GM12865 (cell line): Measurements from ENCODE around the gene NRIP3.
"Not testable (repeated sequence)": the region's sequence is repeated elsewhere in the genome, so short reads cannot be mapped to it uniquely, and the experiment has no call there.

Source experiments
- DNase-seq: peaks from one replicate; pipeline ENCODE4 v3.0.0; 2010; ENCODE audit warnings: low read depth
- H3K4me3 ChIP-seq: 2 replicates; pipeline ENCODE4 v1.5.1; 2011; ENCODE audit warnings: mild to moderate bottlenecking, low read depth, low read length, control low read depth
- TF ChIP-seq, protein P1 (sequence below): IDR thresholded peaks from 2 replicates; pipeline ENCODE4 v1.5.1; 2011; ENCODE audit warnings: low read length, control low read depth, low read depth, inconsistent platforms; ENCODE audit not compliant: insufficient read depth; ENCODE audit errors: missing control alignments

Gene NRIP3

DNA sequence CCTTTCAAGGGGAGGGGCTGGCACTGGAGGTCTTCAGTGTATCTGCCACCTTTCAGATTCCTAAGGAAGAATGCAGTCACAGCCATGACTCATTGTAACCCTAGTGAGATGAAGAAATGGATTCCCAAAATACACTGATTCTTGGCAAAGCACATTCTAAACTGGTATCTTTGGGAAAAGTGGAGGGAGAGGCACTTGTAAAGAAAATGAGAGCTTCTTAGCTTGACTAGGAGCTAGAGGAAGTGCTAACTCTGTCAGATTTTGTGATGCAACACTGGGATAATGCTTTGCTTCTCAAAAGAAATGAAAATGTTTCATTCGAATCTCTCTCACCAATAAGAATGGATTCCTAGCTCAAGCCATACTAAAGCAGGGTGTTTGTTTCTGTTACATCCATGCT, 14.3 kb downstream of the NRIP3 start:
- no peak for DNase-seq
- TF ChIP-seq, protein P1, sequence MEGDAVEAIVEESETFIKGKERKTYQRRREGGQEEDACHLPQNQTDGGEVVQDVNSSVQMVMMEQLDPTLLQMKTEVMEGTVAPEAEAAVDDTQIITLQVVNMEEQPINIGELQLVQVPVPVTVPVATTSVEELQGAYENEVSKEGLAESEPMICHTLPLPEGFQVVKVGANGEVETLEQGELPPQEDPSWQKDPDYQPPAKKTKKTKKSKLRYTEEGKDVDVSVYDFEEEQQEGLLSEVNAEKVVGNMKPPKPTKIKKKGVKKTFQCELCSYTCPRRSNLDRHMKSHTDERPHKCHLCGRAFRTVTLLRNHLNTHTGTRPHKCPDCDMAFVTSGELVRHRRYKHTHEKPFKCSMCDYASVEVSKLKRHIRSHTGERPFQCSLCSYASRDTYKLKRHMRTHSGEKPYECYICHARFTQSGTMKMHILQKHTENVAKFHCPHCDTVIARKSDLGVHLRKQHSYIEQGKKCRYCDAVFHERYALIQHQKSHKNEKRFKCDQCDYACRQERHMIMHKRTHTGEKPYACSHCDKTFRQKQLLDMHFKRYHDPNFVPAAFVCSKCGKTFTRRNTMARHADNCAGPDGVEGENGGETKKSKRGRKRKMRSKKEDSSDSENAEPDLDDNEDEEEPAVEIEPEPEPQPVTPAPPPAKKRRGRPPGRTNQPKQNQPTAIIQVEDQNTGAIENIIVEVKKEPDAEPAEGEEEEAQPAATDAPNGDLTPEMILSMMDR = no peak
- H3K4me3 ChIP-seq = no peak overlapping the region

DNA sequence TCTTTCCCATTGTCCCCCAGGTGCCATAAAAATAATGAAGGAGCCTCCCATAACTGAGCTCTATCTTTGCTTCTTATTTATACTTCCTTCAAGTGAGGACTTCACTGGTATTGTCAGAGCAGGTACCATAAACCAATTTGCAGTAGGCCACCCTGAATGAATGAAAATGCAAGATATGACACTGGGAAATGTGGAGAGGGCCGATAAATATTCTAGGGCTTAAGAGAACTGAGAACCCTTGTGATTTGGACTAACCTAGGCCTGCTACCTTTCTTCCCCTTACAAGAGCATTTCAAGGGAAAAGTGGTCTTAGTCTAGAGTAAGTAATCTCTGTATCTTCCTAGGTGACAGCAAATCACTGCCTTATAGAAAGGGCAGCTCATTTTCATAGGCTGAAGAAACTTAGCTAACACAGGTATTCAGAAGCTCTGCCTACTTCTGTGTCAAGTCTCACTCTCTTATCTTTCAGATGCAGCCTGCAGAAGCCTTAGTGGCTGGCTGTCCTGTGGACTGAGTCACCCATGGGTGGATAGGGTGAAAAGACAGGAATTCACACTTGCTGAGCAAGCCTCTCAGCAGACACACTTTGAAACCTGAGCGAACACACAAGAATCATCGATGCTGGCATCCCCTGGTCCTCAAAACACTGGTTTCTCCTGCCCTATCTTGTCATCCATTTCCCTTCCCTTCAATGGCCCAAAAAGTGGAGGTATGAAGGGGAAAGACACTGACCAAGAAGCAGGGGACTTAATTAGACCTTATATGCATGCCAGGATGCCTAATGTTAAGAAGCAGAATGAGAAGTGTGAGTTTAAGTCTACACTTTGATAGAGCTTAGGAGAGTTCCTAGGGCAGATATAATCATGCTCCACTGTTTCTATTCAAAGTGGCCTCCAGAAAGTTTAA, 15.2 kb downstream of the NRIP3 start:
- no peak for DNase-seq
- TF ChIP-seq, protein P1 = no peak
- no peak overlapping the region for H3K4me3 ChIP-seq

DNA sequence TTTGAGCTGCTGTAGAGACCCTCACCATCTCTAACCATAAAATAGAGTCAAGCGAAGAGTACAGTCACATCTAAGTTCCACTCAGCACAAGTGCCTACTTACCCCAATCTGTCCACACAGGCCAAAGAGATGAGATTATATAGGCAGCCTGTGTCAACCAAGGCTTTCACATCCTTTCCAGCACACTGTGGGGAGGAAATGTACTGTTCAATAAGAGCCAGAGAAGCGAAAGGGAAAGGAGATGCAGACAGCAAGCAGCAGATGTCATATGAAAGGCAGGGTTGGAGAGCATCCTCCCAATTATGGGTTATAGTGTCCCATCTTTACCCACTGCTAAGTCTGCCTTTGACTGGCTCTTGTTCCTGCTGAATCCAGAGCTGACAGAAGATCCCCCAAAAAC, 16.4 kb downstream of the NRIP3 start:
- no peak overlapping the region for H3K4me3 ChIP-seq
- DNase-seq = peak; percentile 48
- TF ChIP-seq, protein P1 = no peak

DNA sequence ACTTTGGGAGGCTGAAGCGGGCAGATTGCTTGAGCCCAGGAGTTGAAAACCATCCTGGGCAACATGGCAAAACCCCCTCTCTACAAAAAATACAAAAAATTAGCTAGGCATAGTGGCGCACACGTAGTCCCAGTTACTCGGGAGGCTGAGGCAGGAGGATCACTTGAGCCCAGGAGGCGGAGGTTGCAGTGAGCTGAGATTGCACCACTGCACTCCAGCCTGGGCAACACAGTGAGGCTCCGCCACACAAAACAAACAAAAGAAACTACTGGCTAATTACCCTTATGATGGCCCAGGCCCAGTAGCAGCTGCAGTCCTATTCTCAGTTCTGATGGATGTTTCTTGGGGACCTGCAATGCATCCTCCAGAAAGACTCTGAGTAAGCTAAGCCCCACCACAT, 17.0 kb downstream of the NRIP3 start:
- DNase-seq = not testable (repeated sequence)

DNA sequence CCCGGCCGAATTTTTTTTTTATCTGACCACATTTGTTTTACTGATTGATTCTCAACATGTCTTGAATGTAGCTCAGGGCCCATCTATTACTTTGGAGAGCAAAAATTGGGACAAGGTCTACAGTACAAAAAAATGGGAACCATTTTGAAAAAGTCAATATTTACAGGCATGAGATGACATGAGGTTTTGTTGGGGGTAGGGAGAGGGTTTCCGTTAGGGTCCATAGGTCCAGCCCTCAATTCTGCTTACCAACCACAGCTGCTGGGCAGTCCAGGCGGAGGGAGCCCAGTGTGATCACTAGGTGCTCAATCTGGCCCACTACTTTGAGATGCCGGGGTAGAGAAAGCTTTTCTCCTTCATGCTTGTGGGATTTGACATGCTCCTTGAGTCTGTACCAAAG, 18.3 kb downstream of the NRIP3 start:
- DNase-seq = no peak
- no peak overlapping the region for H3K4me3 ChIP-seq
- TF ChIP-seq, protein P1 = no peak

More for the DNA sequence above, 17.0 kb downstream of the NRIP3 start:
- H3K4me3 ChIP-seq = not testable (repeated sequence)

DNA sequence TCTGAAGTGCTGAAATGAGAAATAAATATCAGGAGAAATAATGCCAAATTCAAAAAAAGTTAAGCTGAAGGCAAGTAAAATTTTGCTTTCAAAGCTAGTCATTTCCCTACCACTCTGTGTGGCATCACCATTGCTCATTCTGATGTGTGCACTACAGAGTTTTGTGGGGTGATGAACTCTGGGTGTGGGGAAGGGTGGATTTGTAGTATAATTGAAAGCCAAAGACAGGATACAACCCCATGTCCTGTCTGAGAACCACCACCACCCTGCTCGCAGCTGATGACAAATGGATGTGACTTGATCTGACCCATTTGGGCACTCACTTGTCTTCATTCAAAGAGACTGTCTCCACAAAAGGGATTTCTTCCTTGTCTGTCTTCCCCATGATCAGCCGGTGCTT, 20.2 kb downstream of the NRIP3 start:
- no peak for DNase-seq
- TF ChIP-seq, protein P1 = no peak
- H3K4me3 ChIP-seq = no peak overlapping the region

DNA sequence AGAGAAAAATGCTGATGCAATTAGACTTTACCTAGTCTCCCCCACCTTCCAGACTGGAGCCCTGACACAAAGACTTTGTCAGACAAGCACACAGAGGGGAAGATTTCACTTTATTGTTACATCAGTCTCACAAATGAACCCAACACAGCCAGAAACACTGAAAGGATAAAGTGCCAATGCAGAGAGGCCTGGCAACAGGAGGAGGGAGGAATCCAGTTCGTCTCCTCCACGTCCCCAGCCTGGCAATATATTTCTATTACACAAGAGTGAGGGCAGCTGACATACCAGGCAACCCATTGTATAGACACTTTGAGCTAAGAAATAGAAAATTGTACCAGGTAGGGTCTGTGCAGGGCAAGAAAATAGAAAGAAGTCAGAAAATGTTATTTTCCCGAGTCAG, 23.3 kb downstream of the NRIP3 start:
- no peak overlapping the region for H3K4me3 ChIP-seq
- DNase-seq = no peak
- TF ChIP-seq, protein P1 = no peak

DNA sequence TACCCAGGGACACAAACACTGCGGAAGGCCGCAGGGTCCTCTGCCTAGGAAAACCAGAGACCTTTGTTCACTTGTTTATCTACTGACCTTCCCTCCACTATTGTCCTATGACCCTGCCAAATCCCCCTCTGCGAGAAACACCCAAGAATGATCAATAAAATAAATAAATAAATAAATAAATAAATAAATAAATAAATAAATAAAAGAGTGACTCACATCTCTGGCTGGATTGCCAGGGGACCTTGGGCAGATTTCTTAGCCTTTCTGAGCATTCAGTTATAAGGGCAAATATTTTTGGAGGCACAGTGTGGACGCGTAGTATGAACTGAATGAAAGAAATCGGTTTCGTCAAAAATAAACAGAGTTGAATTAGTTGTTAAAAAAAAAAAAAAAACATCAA, 24.4 kb downstream of the NRIP3 start:
- DNase-seq, H3K4me3 ChIP-seq: not testable (repeated sequence)
